ENCODE data around the gene MPHOSPH8.
A peak's percentile ranks its signal among the peaks of the same experiment; 100 is the strongest.

The MPHOSPH8 gene

GRCh38 chr13:19633479-19634255, at the start of gene MPHOSPH8:
MPHOSPH8 (plus strand) TSS chr13:19633659; CDS start chr13:19633749, 90 bp downstream.
- peak; percentile 99 for DNase-seq

- DNase-seq = peak; percentile 9
Measured at GRCh38 chr13:19586904-19587634, 46.4 kb upstream of the MPHOSPH8 start.

- DNase-seq = peak; percentile 54
Measured at GRCh38 chr13:19587635-19588300, 45.7 kb upstream of the MPHOSPH8 start.

- DNase-seq = no peak
Measured at GRCh38 chr13:19589312-19589711, 44.1 kb upstream of the MPHOSPH8 start.

GRCh38 chr13:19590423-19590822, 43.0 kb upstream of the MPHOSPH8 start:
- no peak for DNase-seq

- no peak for DNase-seq
Measured at GRCh38 chr13:19591864-19592263, 41.6 kb upstream of the MPHOSPH8 start.

- DNase-seq = no peak
Measured at GRCh38 chr13:19592657-19593180, 40.7 kb upstream of the MPHOSPH8 start.

GRCh38 chr13:19596086-19596485, 37.4 kb upstream of the MPHOSPH8 start:
- DNase-seq = no peak

- no peak for DNase-seq
Measured at GRCh38 chr13:19596960-19597361, 36.5 kb upstream of the MPHOSPH8 start.

GRCh38 chr13:19597523-19597922, 35.9 kb upstream of the MPHOSPH8 start:
- DNase-seq = no peak

- peak; percentile 46 for DNase-seq
Measured at GRCh38 chr13:19601749-19602725, 31.4 kb upstream of the MPHOSPH8 start.

GRCh38 chr13:19604306-19604705, 29.2 kb upstream of the MPHOSPH8 start:
- no peak for DNase-seq

GRCh38 chr13:19605161-19605955, 28.1 kb upstream of the MPHOSPH8 start:
- no peak for DNase-seq

- no peak for DNase-seq
Measured at GRCh38 chr13:19606152-19606551, 27.3 kb upstream of the MPHOSPH8 start.

GRCh38 chr13:19606737-19607136, 26.7 kb upstream of the MPHOSPH8 start:
- no peak for DNase-seq

GRCh38 chr13:19607523-19608078, 25.9 kb upstream of the MPHOSPH8 start:
- DNase-seq = no peak

GRCh38 chr13:19618977-19619376, 14.5 kb upstream of the MPHOSPH8 start:
- DNase-seq = no peak

GRCh38 chr13:19622193-19622592, 11.3 kb upstream of the MPHOSPH8 start:
- DNase-seq = no peak

- DNase-seq = peak; percentile 33
Measured at GRCh38 chr13:19624265-19624664, 9.2 kb upstream of the MPHOSPH8 start.

- DNase-seq = no peak
Measured at GRCh38 chr13:19632915-19633478, 462 bp upstream of the MPHOSPH8 start.
